Astrocyte (in vitro differentiated cells and primary cell): Measurements from ENCODE around the gene SOAT2. TPM values are rescaled to one million over a fixed set of nuclear protein-coding genes. Genes with fewer than 3 reads are reported as not detected.

Source experiments
- DNase-seq: peaks from one replicate; pipeline ENCODE4 v3.0.0-alpha.2; 2010; ENCODE audit warnings: low read depth
- FAIRE-seq: peaks from 2 replicates; lab custom pipeline; 2011; peaks lifted over from hg19 to GRCh38; lab: Jason Lieb, UNC
- H2AFZ ChIP-seq: 2 replicates; pipeline ENCODE4 v1.6.0; 2012; ENCODE audit warnings: low read depth, low read length, inconsistent platforms
- H3K27ac ChIP-seq: 2 replicates; pipeline ENCODE4 v1.5.1; 2011; ENCODE audit warnings: low read depth, low read length, inconsistent platforms
- H3K27me3 ChIP-seq: 2 replicates; pipeline ENCODE4 v1.6.0; 2011; ENCODE audit warnings: low read length, inconsistent platforms; ENCODE audit not compliant: insufficient read depth
- H3K36me3 ChIP-seq: 2 replicates; pipeline ENCODE4 v1.5.1; 2011; ENCODE audit warnings: low read length, inconsistent platforms; ENCODE audit not compliant: insufficient read depth
- H3K4me1 ChIP-seq: 2 replicates; pipeline ENCODE4 v1.5.1; 2011; ENCODE audit warnings: low read length, inconsistent platforms; ENCODE audit not compliant: insufficient read depth
- H3K4me2 ChIP-seq: 2 replicates; pipeline ENCODE4 v1.6.0; 2012; ENCODE audit warnings: low read length, inconsistent platforms
- H3K4me3 ChIP-seq: 2 replicates; pipeline ENCODE4 v1.5.1; 2011; ENCODE audit warnings: low read depth, mild to moderate bottlenecking, low read length, inconsistent platforms; ENCODE audit not compliant: insufficient read depth
- H3K79me2 ChIP-seq: 2 replicates; pipeline ENCODE4 v1.6.0; 2012; ENCODE audit warnings: mild to moderate bottlenecking, low read length, inconsistent platforms; ENCODE audit not compliant: insufficient read depth
- H3K9ac ChIP-seq: 2 replicates; pipeline ENCODE4 v1.6.0; 2012; ENCODE audit warnings: mild to moderate bottlenecking, low read length, inconsistent platforms
- H3K9me3 ChIP-seq: 2 replicates; pipeline ENCODE4 v1.5.1; 2012; ENCODE audit warnings: low read depth, mild to moderate bottlenecking, low read length, inconsistent platforms; ENCODE audit not compliant: insufficient read depth
- H4K20me1 ChIP-seq: 2 replicates; pipeline ENCODE4 v1.6.0; 2012; ENCODE audit warnings: low read length, inconsistent platforms; ENCODE audit not compliant: insufficient read depth
- H3K27ac Mint-ChIP-seq: one replicate; pipeline ENCODE4 v1.8.0; 2021; ENCODE audit warnings: mild to moderate bottlenecking, mixed read lengths; ENCODE audit not compliant: unreplicated experiment
- H3K27me3 Mint-ChIP-seq: one replicate; pipeline ENCODE4 v1.8.0; 2021; ENCODE audit warnings: low read depth, mixed read lengths; ENCODE audit not compliant: unreplicated experiment
- H3K36me3 Mint-ChIP-seq: one replicate; pipeline ENCODE4 v1.8.0; 2021; ENCODE audit warnings: low read depth, mixed read lengths; ENCODE audit not compliant: unreplicated experiment
- H3K4me1 Mint-ChIP-seq: one replicate; pipeline ENCODE4 v1.8.0; 2021; ENCODE audit warnings: low read depth, mixed read lengths; ENCODE audit not compliant: unreplicated experiment
- H3K4me3 Mint-ChIP-seq: one replicate; pipeline ENCODE4 v1.8.0; 2021; ENCODE audit warnings: mild to moderate bottlenecking, moderate library complexity, mixed read lengths; ENCODE audit not compliant: unreplicated experiment
- H3K9me3 Mint-ChIP-seq: one replicate; pipeline ENCODE4 v1.8.0; 2021; ENCODE audit warnings: mild to moderate bottlenecking, mixed read lengths; ENCODE audit not compliant: unreplicated experiment
- CTCF ChIP-seq: IDR thresholded peaks from 2 replicates; pipeline ENCODE4 v1.5.1; 2011; ENCODE audit warnings: low read depth, mild to moderate bottlenecking, inconsistent platforms, low read length, moderate library complexity; ENCODE audit not compliant: insufficient read depth
- EZH2 ChIP-seq: IDR thresholded peaks from 2 replicates; pipeline ENCODE4 v1.6.1; 2012; ENCODE audit warnings: mild to moderate bottlenecking, low read length, inconsistent platforms; ENCODE audit not compliant: insufficient read depth
- total RNA-seq: library from RNA; stranded (reverse); gene quantifications from 2 replicates; pipeline ENCODE4 v1.2.1, GENCODE V29; 2021

Gene SOAT2
- total RNA-seq, 1 donor from 2014 or later = not detected

GRCh38 chr12:53067074-53067992 lies 36.0 kb upstream of the SOAT2 start:
- Histone ChIP-seq H4K20me1 (peaks cover 18% of the 10 kb centered on the region), H2AFZ (no peak overlapping the region), H3K79me2 (peaks cover 5% of the 10 kb centered on the region), H3K27me3 (no peaks in the 10 kb centered on the region), H3K4me3 (no peak overlapping the region), H3K4me1 (peaks cover 57% of the 10 kb centered on the region), H3K9ac (peak overlapping the region; percentile 13), H3K9me3 (no peaks in the 10 kb centered on the region), H3K27ac (no peak overlapping the region), H3K36me3 (peaks cover 7% of the 10 kb centered on the region), H3K4me2 (peak overlapping the region; percentile 43)
- TF ChIP-seq CTCF (no peak), EZH2 (no peak)
- H3K27me3 Mint-ChIP-seq = no peaks in the 10 kb centered on the region
- peak overlapping the region; percentile 75 for H3K27ac Mint-ChIP-seq
- no peak overlapping the region for H3K4me3 Mint-ChIP-seq
- peaks cover 39% of the 10 kb centered on the region for H3K36me3 Mint-ChIP-seq
- DNase-seq (no peak), FAIRE-seq (no peak)
- no peaks in the 10 kb centered on the region for H3K9me3 Mint-ChIP-seq
- H3K4me1 Mint-ChIP-seq = peaks cover 32% of the 10 kb centered on the region

GRCh38 chr12:53067993-53068770 lies 35.1 kb upstream of the SOAT2 start:
- Histone ChIP-seq H3K4me1 (peaks cover 59% of the 10 kb centered on the region), H3K79me2 (peaks cover 5% of the 10 kb centered on the region), H2AFZ (no peak overlapping the region), H3K27ac (no peak overlapping the region), H3K36me3 (peaks cover 7% of the 10 kb centered on the region), H3K4me2 (no peak overlapping the region), H3K27me3 (no peaks in the 10 kb centered on the region), H4K20me1 (peaks cover 14% of the 10 kb centered on the region), H3K9ac (no peak overlapping the region), H3K9me3 (no peaks in the 10 kb centered on the region), H3K4me3 (no peak overlapping the region)
- H3K9me3 Mint-ChIP-seq = no peaks in the 10 kb centered on the region
- DNase-seq (no peak), FAIRE-seq (no peak)
- no peaks in the 10 kb centered on the region for H3K27me3 Mint-ChIP-seq
- H3K36me3 Mint-ChIP-seq = peaks cover 45% of the 10 kb centered on the region
- TF ChIP-seq CTCF = no peak
- H3K27ac Mint-ChIP-seq = no peak overlapping the region
- peaks cover 34% of the 10 kb centered on the region for H3K4me1 Mint-ChIP-seq
- no peak overlapping the region for H3K4me3 Mint-ChIP-seq
